ENCODE measurements around the gene LARP4.
A peak's percentile ranks its signal among the peaks of the same experiment; 100 is the strongest.

The LARP4 gene

DNA sequence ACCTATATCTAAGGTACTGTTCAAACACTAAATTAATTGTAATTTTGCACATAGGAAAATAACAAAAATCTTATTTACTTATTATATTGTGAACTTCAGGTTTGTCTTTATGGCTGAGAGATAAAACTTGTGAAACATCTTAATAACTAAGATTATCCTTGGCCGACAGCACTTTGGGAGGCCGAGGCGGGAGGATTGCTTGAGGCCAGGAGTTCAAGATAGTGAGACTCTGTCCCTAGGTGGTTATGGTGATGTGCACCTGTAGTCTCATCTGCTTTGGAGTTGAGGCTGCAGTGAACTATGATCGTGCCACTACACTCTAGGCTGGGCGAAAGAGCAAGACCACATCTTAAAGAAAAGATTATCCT is 126.7 kb downstream of the LARP4 start:
- H3K27ac ChIP-seq = peak overlapping the region; percentile 100
- TF ChIP-seq, protein P1, sequence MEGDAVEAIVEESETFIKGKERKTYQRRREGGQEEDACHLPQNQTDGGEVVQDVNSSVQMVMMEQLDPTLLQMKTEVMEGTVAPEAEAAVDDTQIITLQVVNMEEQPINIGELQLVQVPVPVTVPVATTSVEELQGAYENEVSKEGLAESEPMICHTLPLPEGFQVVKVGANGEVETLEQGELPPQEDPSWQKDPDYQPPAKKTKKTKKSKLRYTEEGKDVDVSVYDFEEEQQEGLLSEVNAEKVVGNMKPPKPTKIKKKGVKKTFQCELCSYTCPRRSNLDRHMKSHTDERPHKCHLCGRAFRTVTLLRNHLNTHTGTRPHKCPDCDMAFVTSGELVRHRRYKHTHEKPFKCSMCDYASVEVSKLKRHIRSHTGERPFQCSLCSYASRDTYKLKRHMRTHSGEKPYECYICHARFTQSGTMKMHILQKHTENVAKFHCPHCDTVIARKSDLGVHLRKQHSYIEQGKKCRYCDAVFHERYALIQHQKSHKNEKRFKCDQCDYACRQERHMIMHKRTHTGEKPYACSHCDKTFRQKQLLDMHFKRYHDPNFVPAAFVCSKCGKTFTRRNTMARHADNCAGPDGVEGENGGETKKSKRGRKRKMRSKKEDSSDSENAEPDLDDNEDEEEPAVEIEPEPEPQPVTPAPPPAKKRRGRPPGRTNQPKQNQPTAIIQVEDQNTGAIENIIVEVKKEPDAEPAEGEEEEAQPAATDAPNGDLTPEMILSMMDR (conservative IDR thresholded peaks at IDR 0.05) = no peak

DNA sequence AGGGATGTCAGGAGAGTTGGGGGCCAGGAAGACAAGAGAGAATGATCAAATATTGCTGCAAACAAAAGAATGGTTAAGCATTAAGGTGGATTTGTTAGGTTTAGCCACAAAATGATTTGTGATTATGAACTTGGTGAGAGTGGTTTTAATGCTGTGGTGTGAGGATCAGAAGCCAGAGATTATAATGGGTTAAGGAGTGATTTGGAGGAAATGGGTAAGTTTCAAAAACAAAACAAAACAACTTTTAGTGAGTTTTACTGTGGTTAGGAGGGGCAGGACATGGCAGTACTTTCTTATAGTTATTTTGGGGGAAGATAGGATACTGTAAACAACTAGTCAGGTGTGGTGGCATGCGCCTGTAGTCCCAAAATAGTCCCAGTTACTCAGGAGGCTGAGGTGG is 128.1 kb downstream of the LARP4 start:
- peak overlapping the region; percentile 100 for H3K27ac ChIP-seq
- TF ChIP-seq, protein P1 (conservative IDR thresholded peaks at IDR 0.05) = no peak

DNA sequence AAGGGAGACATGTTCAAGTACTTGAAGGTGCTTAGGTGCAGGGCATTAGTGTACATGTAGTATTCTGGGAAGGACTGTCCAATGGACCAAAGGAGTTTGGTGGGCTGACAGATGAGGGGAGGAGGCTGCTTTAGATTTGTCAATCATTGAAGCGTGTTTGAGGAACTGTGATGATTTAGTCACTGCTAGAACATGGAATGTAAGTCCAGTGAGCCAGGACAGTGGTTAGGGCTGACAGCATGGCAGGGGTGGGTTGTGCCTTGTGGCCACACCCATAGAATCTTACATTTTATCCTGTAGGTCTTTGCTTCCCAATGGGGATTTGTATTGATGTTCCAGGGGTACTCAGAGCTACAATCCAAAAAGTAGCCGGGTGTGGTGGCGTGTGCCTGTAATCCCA is 128.7 kb downstream of the LARP4 start:
- TF ChIP-seq, protein P1 (conservative IDR thresholded peaks at IDR 0.05) = no peak
- peak overlapping the region; percentile 100 for H3K27ac ChIP-seq
